ENCODE results near the gene GAK.

Gene GAK

DNA sequence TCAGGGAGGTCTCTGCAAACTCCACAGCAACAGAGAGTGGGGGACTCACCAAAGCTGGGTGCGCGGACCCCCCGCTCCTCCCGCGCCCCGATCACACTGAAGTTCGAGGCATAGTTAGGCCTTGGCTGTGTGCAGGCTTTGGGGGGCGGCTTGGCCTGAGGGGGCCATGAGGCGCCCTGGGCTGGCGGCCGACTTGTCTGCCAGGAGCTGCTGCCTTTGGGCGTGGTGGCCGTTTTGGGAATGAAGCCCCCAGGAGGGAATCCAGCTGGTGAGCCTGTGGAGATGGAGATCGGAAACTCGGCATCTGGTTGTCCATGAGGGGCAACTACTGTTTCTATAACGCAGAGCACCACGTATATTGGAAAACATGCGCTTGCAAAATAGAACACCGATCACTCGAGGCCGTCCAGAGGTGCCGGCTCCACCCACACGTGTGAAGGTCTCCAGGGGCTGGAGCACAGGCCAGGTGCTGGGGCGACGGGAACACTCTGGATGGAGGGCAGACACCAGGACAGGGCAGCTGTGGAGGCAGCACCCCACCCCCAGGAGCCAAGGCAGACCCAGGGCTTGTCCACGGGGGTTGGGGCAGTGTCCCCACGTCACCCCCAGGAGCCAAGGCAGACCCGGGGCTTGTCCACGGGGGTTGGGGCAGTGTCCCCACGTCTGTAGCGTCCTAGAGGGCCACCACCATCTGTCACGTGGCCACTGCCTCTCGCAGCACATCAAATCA lies 80.2 kb downstream of the GAK start:
- in situ Hi-C loops (cut with MboI; ENCODE audit: low pct_unique_long_range_greater_than_20kb, low sequenced_read_pairs, unreplicated experiment): no loop called here

DNA sequence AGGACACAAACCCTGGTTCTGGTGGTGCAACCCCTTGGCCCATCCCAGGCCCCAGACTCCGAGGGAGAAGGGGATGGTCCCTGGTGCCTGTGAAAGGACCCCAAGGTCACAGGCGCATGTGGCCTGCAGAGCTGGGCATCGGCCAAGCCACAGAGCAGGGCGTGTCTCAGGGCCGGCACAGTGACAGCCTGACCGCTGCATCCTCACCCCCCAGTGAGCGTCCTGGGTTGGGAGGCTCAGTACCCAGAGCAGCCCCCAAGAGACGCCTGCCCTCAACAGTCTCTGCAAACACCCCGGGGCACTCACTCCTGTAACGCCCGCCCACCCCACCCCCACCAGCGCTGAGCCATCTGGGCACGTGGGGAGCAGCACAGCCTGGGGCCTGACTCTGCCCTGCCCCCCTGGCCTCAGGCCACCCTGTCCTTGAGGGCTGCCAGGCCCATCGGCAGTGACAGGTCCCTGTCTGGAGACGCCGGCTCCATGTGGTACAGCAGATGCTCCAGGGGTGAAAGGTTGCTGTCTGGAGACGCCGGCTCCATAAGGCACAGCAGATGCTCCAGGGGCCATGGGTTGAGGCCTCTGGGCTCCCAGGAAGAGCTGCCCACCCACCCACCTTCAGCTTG lies 81.7 kb downstream of the GAK start:
- TF ChIP-seq, protein P1, sequence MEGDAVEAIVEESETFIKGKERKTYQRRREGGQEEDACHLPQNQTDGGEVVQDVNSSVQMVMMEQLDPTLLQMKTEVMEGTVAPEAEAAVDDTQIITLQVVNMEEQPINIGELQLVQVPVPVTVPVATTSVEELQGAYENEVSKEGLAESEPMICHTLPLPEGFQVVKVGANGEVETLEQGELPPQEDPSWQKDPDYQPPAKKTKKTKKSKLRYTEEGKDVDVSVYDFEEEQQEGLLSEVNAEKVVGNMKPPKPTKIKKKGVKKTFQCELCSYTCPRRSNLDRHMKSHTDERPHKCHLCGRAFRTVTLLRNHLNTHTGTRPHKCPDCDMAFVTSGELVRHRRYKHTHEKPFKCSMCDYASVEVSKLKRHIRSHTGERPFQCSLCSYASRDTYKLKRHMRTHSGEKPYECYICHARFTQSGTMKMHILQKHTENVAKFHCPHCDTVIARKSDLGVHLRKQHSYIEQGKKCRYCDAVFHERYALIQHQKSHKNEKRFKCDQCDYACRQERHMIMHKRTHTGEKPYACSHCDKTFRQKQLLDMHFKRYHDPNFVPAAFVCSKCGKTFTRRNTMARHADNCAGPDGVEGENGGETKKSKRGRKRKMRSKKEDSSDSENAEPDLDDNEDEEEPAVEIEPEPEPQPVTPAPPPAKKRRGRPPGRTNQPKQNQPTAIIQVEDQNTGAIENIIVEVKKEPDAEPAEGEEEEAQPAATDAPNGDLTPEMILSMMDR (IDR thresholded peaks at IDR 0.05; ENCODE audit: extremely low read depth, insufficient read depth, missing control alignments): no peak
- DNase-seq (ENCODE audit: low spot score): no peak
- in situ Hi-C loops (cut with MboI; ENCODE audit: low pct_unique_long_range_greater_than_20kb, low sequenced_read_pairs, unreplicated experiment): no loop called here

More for the DNA sequence above, 80.2 kb downstream of the GAK start:
- DNase-seq (ENCODE audit: low spot score): no peak
- TF ChIP-seq, protein P1 (IDR thresholded peaks at IDR 0.05; ENCODE audit: extremely low read depth, insufficient read depth, missing control alignments): no peak

DNA sequence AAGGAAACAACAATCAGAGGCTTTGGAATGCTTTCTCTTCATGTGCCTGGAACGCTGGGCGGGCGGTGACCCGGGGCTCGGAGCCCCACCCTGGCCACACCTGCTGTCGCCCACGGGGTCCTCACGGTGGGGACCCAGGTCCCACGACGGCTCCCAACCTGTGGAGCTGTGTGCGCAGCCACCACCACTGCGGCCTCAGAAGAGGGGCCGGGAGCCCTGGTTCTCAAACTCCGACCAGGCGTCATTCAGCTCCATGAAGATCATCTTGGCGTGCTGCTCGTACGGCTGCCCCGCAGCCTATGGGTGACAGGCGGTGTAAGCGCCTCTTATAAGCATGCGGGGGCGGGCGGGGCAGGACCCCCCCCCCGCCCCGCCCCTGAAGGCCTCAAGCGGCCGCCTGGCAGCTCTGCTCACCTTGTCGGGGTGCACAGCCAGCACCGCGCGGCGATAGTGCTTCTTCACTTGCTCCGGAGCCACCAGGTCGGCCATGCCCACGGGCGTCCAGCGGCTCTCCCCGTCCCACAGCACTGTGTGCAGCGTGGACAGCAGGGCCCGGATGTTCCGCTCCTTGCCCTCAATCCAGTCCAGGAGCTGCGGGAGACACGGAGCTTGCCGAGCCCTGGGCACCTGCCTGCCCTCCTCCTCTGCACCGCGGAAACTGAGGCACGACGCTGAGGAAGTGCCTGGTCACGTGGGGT lies 82.5 kb downstream of the GAK start:
- TF ChIP-seq, protein P1 (IDR thresholded peaks at IDR 0.05; ENCODE audit: extremely low read depth, insufficient read depth, missing control alignments): no peak
- in situ Hi-C loops (cut with MboI; ENCODE audit: low pct_unique_long_range_greater_than_20kb, low sequenced_read_pairs, unreplicated experiment): no loop called here
- no peak for DNase-seq (ENCODE audit: low spot score)

DNA sequence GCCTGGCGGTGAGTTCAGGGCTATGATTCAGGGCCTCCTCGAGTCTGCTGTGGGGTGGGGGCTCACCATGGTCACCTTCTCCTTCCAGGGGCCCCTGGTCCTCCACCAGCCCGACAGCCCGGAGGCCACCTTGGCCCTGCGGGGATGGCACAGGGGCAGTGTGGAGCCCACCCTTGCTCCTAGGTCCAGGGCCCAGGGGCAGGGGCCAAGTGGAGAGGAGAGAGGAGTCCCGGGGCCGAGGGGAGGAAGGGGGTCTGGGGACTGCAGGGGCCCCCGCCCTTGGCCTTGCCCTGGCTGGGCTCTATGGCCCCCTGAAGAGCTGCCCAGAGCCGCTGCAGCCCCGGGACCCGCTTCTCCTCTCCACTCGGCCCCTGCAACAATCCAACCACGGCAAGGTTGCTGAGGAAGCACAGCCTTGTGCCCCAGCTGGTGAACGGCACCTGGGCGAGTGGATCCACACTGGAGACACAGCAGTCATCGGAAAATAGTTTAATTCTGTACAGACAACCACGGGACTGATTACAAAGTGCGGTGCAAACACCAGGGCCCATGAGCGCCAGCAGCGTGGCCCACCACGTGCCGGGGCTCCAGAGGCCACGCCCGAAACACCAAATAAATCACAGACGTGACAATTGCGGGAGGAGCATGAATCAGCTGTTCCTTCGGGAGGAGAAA lies 83.2 kb downstream of the GAK start:
- DNase-seq (ENCODE audit: low spot score): no peak
- in situ Hi-C loops (cut with MboI; ENCODE audit: low pct_unique_long_range_greater_than_20kb, low sequenced_read_pairs, unreplicated experiment): no loop called here
- TF ChIP-seq, protein P1 (IDR thresholded peaks at IDR 0.05; ENCODE audit: extremely low read depth, insufficient read depth, missing control alignments): no peak

DNA sequence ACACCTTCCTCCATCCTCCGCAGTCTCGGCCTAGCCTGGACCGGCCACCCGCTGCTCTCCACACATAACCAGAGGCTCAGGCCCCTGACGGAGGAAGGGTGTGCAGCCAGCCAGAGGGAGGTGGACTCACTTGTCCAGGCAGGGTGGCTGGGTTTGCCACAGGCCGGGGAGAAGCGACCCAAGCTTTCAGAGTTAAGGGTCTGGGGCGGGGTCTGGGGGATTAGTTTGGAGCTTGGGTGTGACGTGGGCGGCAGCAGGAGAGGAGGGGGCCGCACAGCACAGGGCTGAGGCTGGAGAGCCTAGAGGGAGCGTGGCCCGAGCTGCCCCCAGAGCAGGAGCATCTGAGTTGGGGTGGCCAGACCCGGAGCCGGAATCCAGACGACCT lies 83.8 kb downstream of the GAK start:
- TF ChIP-seq, protein P1 (IDR thresholded peaks at IDR 0.05; ENCODE audit: extremely low read depth, insufficient read depth, missing control alignments): no peak
- in situ Hi-C loops (cut with MboI; ENCODE audit: low pct_unique_long_range_greater_than_20kb, low sequenced_read_pairs, unreplicated experiment): no loop called here

DNA sequence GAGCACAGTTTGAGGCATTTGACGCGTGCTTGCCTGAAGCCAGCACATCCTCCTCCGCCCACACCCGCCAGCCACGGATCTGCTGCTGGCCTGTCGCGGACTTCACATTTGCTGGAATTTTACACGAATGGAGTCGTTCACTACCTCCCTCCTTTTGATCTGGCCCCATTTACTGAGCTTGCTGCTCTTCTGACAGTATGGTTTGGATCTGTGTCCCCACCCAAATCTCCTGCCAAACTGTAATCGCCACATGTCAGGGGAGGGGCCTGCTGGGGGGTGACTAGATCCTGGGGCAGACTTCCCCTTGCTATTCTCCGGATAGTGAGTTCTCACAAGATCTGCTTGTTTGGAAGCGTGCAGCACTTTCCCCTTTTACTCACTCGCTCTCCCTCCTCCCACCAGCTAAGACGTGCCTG lies 86.3 kb downstream of the GAK start:
- no peak for DNase-seq (ENCODE audit: low spot score)
- TF ChIP-seq, protein P1 (IDR thresholded peaks at IDR 0.05; ENCODE audit: extremely low read depth, insufficient read depth, missing control alignments): no peak
- in situ Hi-C loops (cut with MboI; ENCODE audit: low pct_unique_long_range_greater_than_20kb, low sequenced_read_pairs, unreplicated experiment): no loop called here

More for the DNA sequence above, 83.8 kb downstream of the GAK start:
- DNase-seq (ENCODE audit: low spot score): no peak

Measured in GM13977 (cell line).